OCI-LY3 (cell line): ENCODE measurements around the gene ADGRG1.

ENCODE experiments used
- H2AFZ ChIP-seq: fragments of 200-600, 300-600 bp; shearing (Covaris generic); 2 replicates; pipeline ENCODE4 v1.6.0; 2014; ENCODE audit warnings: antibody characterized with exemption, low read depth, low read length
- H3K27ac ChIP-seq: fragments of 200-600, 300-600 bp; sonication (generic); 2 replicates; pipeline ENCODE4 v1.5.1; 2014; ENCODE audit warnings: mild to moderate bottlenecking, low read length, moderate library complexity, mixed read lengths
- H3K27me3 ChIP-seq: fragments of 200-600, 300-600 bp; sonication (generic); 2 replicates; pipeline ENCODE4 v1.6.1; 2014; ENCODE audit warnings: low read depth, low read length, mixed read lengths
- H3K36me3 ChIP-seq: fragments of 200-600, 300-600 bp; sonication (generic); replicated peaks from 2 replicates; pipeline ENCODE3; 2014; ENCODE audit warnings: low read depth, low read length, mixed read lengths
- H3K4me1 ChIP-seq: fragments of 300-600, 200-600 bp; sonication (generic); 2 replicates; pipeline ENCODE4 v1.6.1; 2014; ENCODE audit warnings: low read length, mixed read lengths
- H3K4me2 ChIP-seq: fragments of 200-600, 300-600 bp; sonication (generic); 2 replicates; pipeline ENCODE4 v1.6.1; 2014; ENCODE audit warnings: low read length, mixed read lengths
- H3K4me3 ChIP-seq: fragments of 300-600, 200-600 bp; sonication (generic); 2 replicates; pipeline ENCODE4 v1.5.1; 2014; ENCODE audit warnings: antibody characterized with exemption, mild to moderate bottlenecking, low read length, moderate library complexity
- H3K79me2 ChIP-seq: fragments of 300-600, 200-600 bp; shearing (Covaris generic); 2 replicates; pipeline ENCODE4 v1.6.1; 2014; ENCODE audit warnings: mild to moderate bottlenecking, low read length, mixed read lengths
- H3K9ac ChIP-seq: fragments of 300-600, 200-600 bp; shearing (Covaris generic); 2 replicates; pipeline ENCODE4 v1.6.0; 2014; ENCODE audit warnings: mild to moderate bottlenecking, low read length, moderate library complexity
- H3K9me3 ChIP-seq: fragments of 200-600, 300-600 bp; shearing (Covaris generic); 2 replicates; pipeline ENCODE4 v1.6.1; 2014; ENCODE audit warnings: low read length, mixed read lengths; ENCODE audit not compliant: insufficient read depth
- H4K20me1 ChIP-seq: fragments of 200-600, 300-600 bp; sonication (generic); 2 replicates; pipeline ENCODE4 v1.6.1; 2016; ENCODE audit warnings: low read length, mixed read lengths; ENCODE audit not compliant: insufficient read depth
- CTCF ChIP-seq: fragments of 200-600, 300-600 bp; sonication (generic); IDR thresholded peaks from 2 replicates; pipeline ENCODE4 v1.5.1; 2014; ENCODE audit warnings: antibody characterized with exemption, low read length, low read depth
- EZH2phosphoT487 ChIP-seq: fragments of 200-600 bp; shearing (Covaris generic); IDR thresholded peaks from 2 replicates; pipeline ENCODE4 v1.6.1; 2018; ENCODE audit warnings: antibody characterized with exemption, mixed run types, low read depth

Gene ADGRG1

GRCh38 chr16:57675741-57676551 is 47.5 kb downstream of the ADGRG1 start:
- peaks cover 49% of the 10 kb centered on the region for H3K27me3 ChIP-seq
- H3K4me3 ChIP-seq: no peak overlapping the region
- no peaks in the 10 kb centered on the region for H3K79me2 ChIP-seq
- H3K9me3 ChIP-seq: no peaks in the 10 kb centered on the region
- no peak overlapping the region for H2AFZ ChIP-seq
- no peak overlapping the region for H3K4me2 ChIP-seq
- H3K4me1 ChIP-seq: peaks cover 4% of the 10 kb centered on the region; the same call in 1 of the 2 replicates
- no peak overlapping the region for H3K27ac ChIP-seq
- TF ChIP-seq CTCF: no peak
- no peak for TF ChIP-seq EZH2phosphoT487
- H3K9ac ChIP-seq: no peak overlapping the region
- H3K36me3 ChIP-seq: no peaks in the 10 kb centered on the region
- no peaks in the 10 kb centered on the region; the same call in 1 of the 2 replicates for H4K20me1 ChIP-seq

GRCh38 chr16:57676553-57677085 is 48.2 kb downstream of the ADGRG1 start:
- Histone ChIP-seq H3K9ac (no peak overlapping the region), H3K4me2 (no peak overlapping the region), H2AFZ (no peak overlapping the region)

GRCh38 chr16:57677622-57678369 is 49.4 kb downstream of the ADGRG1 start:
- peaks cover 40% of the 10 kb centered on the region for H3K27me3 ChIP-seq
- H3K79me2 ChIP-seq: no peaks in the 10 kb centered on the region
- H3K36me3 ChIP-seq: no peaks in the 10 kb centered on the region
- H2AFZ ChIP-seq: no peak overlapping the region
- no peak overlapping the region for H3K4me3 ChIP-seq
- H4K20me1 ChIP-seq: no peaks in the 10 kb centered on the region; the same call in 1 of the 2 replicates
- no peak for TF ChIP-seq CTCF
- TF ChIP-seq EZH2phosphoT487: no peak
- no peaks in the 10 kb centered on the region for H3K9me3 ChIP-seq
- H3K4me2 ChIP-seq: no peak overlapping the region
- H3K27ac ChIP-seq: no peak overlapping the region
- H3K9ac ChIP-seq: no peak overlapping the region
- H3K4me1 ChIP-seq: peaks cover 4% of the 10 kb centered on the region; the same call in 1 of the 2 replicates

More at GRCh38 chr16:57676553-57677085, 48.2 kb downstream of the ADGRG1 start:
- Histone ChIP-seq H3K79me2 (no peaks in the 10 kb centered on the region), H3K4me3 (no peak overlapping the region), H3K9me3 (no peaks in the 10 kb centered on the region), H3K27me3 (peaks cover 48% of the 10 kb centered on the region), H4K20me1 (no peaks in the 10 kb centered on the region; the same call in 1 of the 2 replicates), H3K27ac (no peak overlapping the region), H3K4me1 (peaks cover 4% of the 10 kb centered on the region; the same call in 1 of the 2 replicates), H3K36me3 (no peaks in the 10 kb centered on the region)
- TF ChIP-seq CTCF: no peak

GRCh38 chr16:57679016-57679415 is 50.6 kb downstream of the ADGRG1 start:
- Histone ChIP-seq H3K9me3 (no peaks in the 10 kb centered on the region), H2AFZ (no peak overlapping the region), H3K4me1 (peaks cover 4% of the 10 kb centered on the region; the same call in 1 of the 2 replicates), H3K27me3 (peaks cover 28% of the 10 kb centered on the region), H3K27ac (no peak overlapping the region), H3K4me2 (no peak overlapping the region), H3K79me2 (no peaks in the 10 kb centered on the region), H3K4me3 (no peak overlapping the region), H3K36me3 (no peaks in the 10 kb centered on the region), H3K9ac (no peak overlapping the region), H4K20me1 (no peaks in the 10 kb centered on the region; the same call in 1 of the 2 replicates)
- TF ChIP-seq CTCF (no peak), EZH2phosphoT487 (no peak)
